ENCODE data around the gene GPR89B. TPM values are rescaled to one million over a fixed set of nuclear protein-coding genes. Genes with fewer than 3 reads are reported as not detected.
"Not testable (repeated sequence)": the region's sequence is repeated elsewhere in the genome, so short reads cannot be mapped to it uniquely, and the experiment has no call there.

The GPR89B gene
- total RNA-seq, 1 donor from 2014 or later, result 17.8 TPM

GRCh38 chr1:148010527-148010926 is 82.3 kb downstream of the GPR89B start:
- intact Hi-C loops (cut with micrococcal nuclease), result no loop called here
- Mint-ChIP-seq H3K4me1 (peaks cover 4% of the 10 kb centered on the region), H3K9me3 (no peaks in the 10 kb centered on the region), H3K4me3 (no peak overlapping the region), H3K27ac (no peak overlapping the region), H3K36me3 (ENCODE audit: low read depth) (no peaks in the 10 kb centered on the region), H3K27me3 (peaks cover 18% of the 10 kb centered on the region)
- POLR2A ChIA-PET, result no interaction called here
- DNase-seq (no peak), ATAC-seq (ENCODE audit: low read depth) (no peak)
- no peak for TF ChIP-seq CTCF (IDR thresholded peaks at IDR 0.05)
- CTCF ChIA-PET, result no interaction called here

GRCh38 chr1:148013177-148014144 is 85.2 kb downstream of the GPR89B start:
- peaks cover 18% of the 10 kb centered on the region for H3K27me3 Mint-ChIP-seq
- POLR2A ChIA-PET; H3K9me3 Mint-ChIP-seq; H3K4me1 Mint-ChIP-seq; H3K36me3 Mint-ChIP-seq (ENCODE audit: low read depth); H3K27ac Mint-ChIP-seq; ATAC-seq (ENCODE audit: low read depth); DNase-seq; H3K4me3 Mint-ChIP-seq; intact Hi-C loops (cut with micrococcal nuclease); CTCF ChIA-PET: not testable (repeated sequence)

GRCh38 chr1:148014289-148015200 is 86.3 kb downstream of the GPR89B start:
- CTCF ChIA-PET; H3K27ac Mint-ChIP-seq; ATAC-seq (ENCODE audit: low read depth); H3K4me1 Mint-ChIP-seq; intact Hi-C loops (cut with micrococcal nuclease); H3K36me3 Mint-ChIP-seq (ENCODE audit: low read depth); H3K9me3 Mint-ChIP-seq; POLR2A ChIA-PET: not testable (repeated sequence)
- Mint-ChIP-seq H3K4me3 (peak overlapping the region; percentile 41), H3K27me3 (peaks cover 18% of the 10 kb centered on the region)
- DNase-seq, result peak; percentile 17

- DNase-seq; H3K27ac Mint-ChIP-seq; POLR2A ChIA-PET; intact Hi-C loops (cut with micrococcal nuclease); H3K27me3 Mint-ChIP-seq; H3K4me3 Mint-ChIP-seq; CTCF ChIA-PET; H3K4me1 Mint-ChIP-seq; H3K9me3 Mint-ChIP-seq; H3K36me3 Mint-ChIP-seq (ENCODE audit: low read depth); ATAC-seq (ENCODE audit: low read depth): not testable (repeated sequence)
These were observed 96.7 kb downstream of the GPR89B start for GRCh38 chr1:148024918-148025317.

GRCh38 chr1:148027004-148027403 is 98.8 kb downstream of the GPR89B start:
- H3K27ac Mint-ChIP-seq; H3K27me3 Mint-ChIP-seq; H3K4me1 Mint-ChIP-seq; POLR2A ChIA-PET; ATAC-seq (ENCODE audit: low read depth); CTCF ChIA-PET; H3K9me3 Mint-ChIP-seq; H3K36me3 Mint-ChIP-seq (ENCODE audit: low read depth); H3K4me3 Mint-ChIP-seq; intact Hi-C loops (cut with micrococcal nuclease); DNase-seq: not testable (repeated sequence)

GRCh38 chr1:148032247-148032646 is 104.0 kb downstream of the GPR89B start:
- POLR2A ChIA-PET; H3K27ac Mint-ChIP-seq; H3K36me3 Mint-ChIP-seq (ENCODE audit: low read depth); H3K4me1 Mint-ChIP-seq; ATAC-seq (ENCODE audit: low read depth); H3K9me3 Mint-ChIP-seq; CTCF ChIA-PET; H3K27me3 Mint-ChIP-seq; DNase-seq: not testable (repeated sequence)
- intact Hi-C loops (cut with micrococcal nuclease), result loop anchor here (10.0 kb wide), 1 partner anchor 303 kb away; no protein-coding TSS in a partner anchor
- peak overlapping the region; percentile 44 for H3K4me3 Mint-ChIP-seq

- H3K9me3 Mint-ChIP-seq; H3K27ac Mint-ChIP-seq; CTCF ChIA-PET; H3K27me3 Mint-ChIP-seq; H3K36me3 Mint-ChIP-seq (ENCODE audit: low read depth); H3K4me3 Mint-ChIP-seq; DNase-seq; ATAC-seq (ENCODE audit: low read depth); POLR2A ChIA-PET; H3K4me1 Mint-ChIP-seq: not testable (repeated sequence)
- intact Hi-C loops (cut with micrococcal nuclease), result loop anchor here (10.0 kb wide), 1 partner anchor 302 kb away; no protein-coding TSS in a partner anchor
These were observed 104.5 kb downstream of the GPR89B start for GRCh38 chr1:148032690-148033089.

GRCh38 chr1:148033147-148033546 is 104.9 kb downstream of the GPR89B start:
- H3K4me1 Mint-ChIP-seq; DNase-seq; CTCF ChIA-PET; H3K36me3 Mint-ChIP-seq (ENCODE audit: low read depth); H3K4me3 Mint-ChIP-seq; POLR2A ChIA-PET; H3K9me3 Mint-ChIP-seq; H3K27ac Mint-ChIP-seq; ATAC-seq (ENCODE audit: low read depth); H3K27me3 Mint-ChIP-seq: not testable (repeated sequence)
- intact Hi-C loops (cut with micrococcal nuclease), result loop anchor here (10.0 kb wide), 1 partner anchor 302 kb away; no protein-coding TSS in a partner anchor

GRCh38 chr1:148037850-148038461 is 109.7 kb downstream of the GPR89B start:
- H3K9me3 Mint-ChIP-seq; H3K4me1 Mint-ChIP-seq; H3K36me3 Mint-ChIP-seq (ENCODE audit: low read depth); CTCF ChIA-PET; DNase-seq; H3K27me3 Mint-ChIP-seq: not testable (repeated sequence)
- peak; percentile 0 for ATAC-seq (ENCODE audit: low read depth)
- peak overlapping the region; percentile 86 for H3K4me3 Mint-ChIP-seq
- H3K27ac Mint-ChIP-seq, result peak overlapping the region; percentile 98
- POLR2A ChIA-PET, result interaction anchor here (0.9 to 2.5 kb wide), 10 partner anchors 23 to 1986 kb away, joined by 3 to 21 read pairs (median 6); no protein-coding TSS in a partner anchor
- intact Hi-C loops (cut with micrococcal nuclease), result loop anchor here (10.0 kb wide), 1 partner anchor 297 kb away; no protein-coding TSS in a partner anchor

GRCh38 chr1:148038462-148039333 is 110.5 kb downstream of the GPR89B start:
- H3K4me1 Mint-ChIP-seq; CTCF ChIA-PET; H3K27me3 Mint-ChIP-seq; H3K36me3 Mint-ChIP-seq (ENCODE audit: low read depth); H3K9me3 Mint-ChIP-seq: not testable (repeated sequence)
- DNase-seq, result peak; percentile 65
- intact Hi-C loops (cut with micrococcal nuclease), result loop anchor here (10.0 kb wide), 1 partner anchor 296 kb away; no protein-coding TSS in a partner anchor
- POLR2A ChIA-PET, result interaction anchor here (0.6 to 2.5 kb wide), 11 partner anchors 22 to 1987 kb away, joined by 3 to 21 read pairs (median 6); no protein-coding TSS in a partner anchor
- ATAC-seq (ENCODE audit: low read depth), result peak; percentile 80
- Mint-ChIP-seq H3K27ac (peak overlapping the region; percentile 98), H3K4me3 (peak overlapping the region; percentile 86)
